ENCODE data around the gene PRKAA1.
A peak's percentile ranks its signal among the peaks of the same experiment; 100 is the strongest.
"Not testable (repeated sequence)": the region's sequence is repeated elsewhere in the genome, so short reads cannot be mapped to it uniquely, and the experiment has no call there.

PRKAA1 gene

DNA sequence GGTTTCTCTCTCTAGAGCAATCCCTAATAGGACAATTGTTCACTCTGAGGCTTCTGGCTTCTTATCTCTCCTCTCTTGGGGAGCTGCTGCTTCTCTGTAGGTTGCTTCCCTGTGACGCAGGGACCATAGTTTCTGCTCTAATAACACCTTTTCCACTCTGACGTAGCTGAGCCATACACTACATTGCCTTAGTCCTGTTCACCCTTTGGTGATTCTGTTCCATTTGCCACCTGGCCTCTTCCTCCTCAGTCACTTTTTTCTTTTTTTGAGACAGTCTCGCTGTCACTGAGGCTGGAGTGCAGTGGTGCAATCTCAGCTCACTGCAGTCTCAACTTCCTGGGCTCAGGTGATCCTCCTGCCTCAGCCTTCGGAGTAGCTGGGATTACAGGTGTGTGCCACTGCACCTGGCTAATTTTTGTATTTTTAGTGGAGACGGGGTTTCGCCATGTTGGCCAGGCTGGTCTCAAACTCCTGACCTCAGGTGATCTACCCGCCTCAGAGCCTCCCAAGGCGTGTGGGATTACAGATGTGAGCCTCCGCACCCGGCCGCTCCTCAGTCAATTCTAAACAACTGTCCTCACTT, 27.4 kb upstream of the PRKAA1 start:
- DNase-seq = not testable (repeated sequence)

DNA sequence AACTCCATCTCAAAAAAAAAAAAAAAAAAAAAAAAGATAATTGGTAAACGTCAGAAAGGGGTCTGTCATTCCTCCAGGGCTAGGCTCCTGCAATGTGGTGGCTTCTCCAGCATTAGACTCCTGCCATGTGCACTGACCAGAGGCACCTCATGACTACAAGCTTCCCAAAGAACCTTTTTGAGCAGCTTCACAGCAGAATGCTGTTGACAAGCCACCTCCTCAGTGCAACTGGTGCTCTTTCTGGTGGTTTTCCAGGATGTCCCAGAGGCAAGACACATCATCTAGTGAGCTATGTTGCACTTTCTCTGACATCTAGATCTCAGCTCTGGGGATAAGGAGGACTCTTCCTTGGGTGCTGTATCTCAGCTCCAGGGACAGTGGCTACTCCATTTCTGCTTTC, 25.3 kb upstream of the PRKAA1 start:
- DNase-seq = no peak

GRCh38 chr5:40813698-40814281, 15.6 kb upstream of the PRKAA1 start:
- no peak for DNase-seq

DNA sequence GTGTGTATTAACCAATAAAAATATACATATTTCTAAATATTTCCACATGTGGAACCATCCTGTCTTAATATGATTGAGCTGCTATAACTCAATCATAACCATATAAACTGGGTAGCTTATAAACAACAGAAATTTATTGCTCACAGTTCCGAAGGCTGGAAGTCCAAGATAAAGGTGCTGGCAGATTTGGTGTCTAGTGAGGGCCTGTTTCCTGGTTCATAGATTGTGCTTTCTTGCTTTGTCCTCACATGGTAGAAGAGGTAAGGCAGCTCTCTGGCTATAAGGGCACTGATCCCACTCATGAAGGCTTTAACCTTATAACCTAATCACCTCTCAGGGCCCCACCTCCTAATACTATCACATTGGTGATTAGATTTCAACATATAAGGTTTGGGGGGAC, 14.0 kb upstream of the PRKAA1 start:
- DNase-seq = no peak

- no peak for DNase-seq
These were observed 3.8 kb upstream of the PRKAA1 start for GRCh38 chr5:40801771-40802562.

- DNase-seq = no peak
These were observed 1.1 kb upstream of the PRKAA1 start for GRCh38 chr5:40799258-40799657.

- no peak for DNase-seq
These were observed 632 bp upstream of the PRKAA1 start for GRCh38 chr5:40798801-40799210.

- peak; percentile 67 for DNase-seq
These were observed 732 bp downstream of the PRKAA1 start for GRCh38 chr5:40797273-40798011.

DNA sequence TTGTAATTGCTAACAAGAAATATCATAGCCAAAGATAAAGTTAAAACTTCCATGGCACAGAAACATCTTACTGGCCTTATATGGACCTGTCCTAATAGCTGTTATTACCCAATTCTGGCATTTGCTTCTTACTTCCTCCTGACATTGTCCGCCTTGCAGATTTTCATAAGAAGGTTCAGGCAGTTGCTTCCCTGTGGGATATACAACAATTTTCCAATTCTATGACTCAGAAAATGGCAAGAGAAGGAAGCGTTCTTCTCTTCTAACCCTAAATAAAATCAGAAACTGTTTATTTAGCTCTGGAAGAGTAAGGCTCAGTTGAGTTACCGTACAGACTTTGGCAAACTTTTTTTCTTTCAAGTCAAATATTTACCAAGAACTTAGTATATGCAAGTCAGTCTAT, 1.7 kb downstream of the PRKAA1 start:
- DNase-seq = no peak

DNA sequence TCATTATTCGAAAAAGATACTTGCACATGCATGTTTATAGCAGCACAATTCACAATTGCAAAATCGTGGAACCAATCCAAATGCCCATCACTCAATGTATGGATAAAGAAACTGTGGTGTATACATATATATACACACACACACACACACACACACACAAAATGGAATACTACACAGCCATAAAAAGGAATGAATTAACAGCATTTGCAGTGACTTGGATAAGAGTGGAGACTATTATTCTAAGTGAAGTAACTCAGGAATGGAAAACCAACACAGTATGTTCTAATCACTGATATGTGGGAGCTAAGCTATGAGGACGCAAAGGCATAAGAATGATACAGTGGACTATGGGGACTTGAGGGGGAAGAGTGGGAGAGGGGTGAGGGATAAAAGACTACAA, 3.3 kb downstream of the PRKAA1 start:
- not testable (repeated sequence) for DNase-seq

DNA sequence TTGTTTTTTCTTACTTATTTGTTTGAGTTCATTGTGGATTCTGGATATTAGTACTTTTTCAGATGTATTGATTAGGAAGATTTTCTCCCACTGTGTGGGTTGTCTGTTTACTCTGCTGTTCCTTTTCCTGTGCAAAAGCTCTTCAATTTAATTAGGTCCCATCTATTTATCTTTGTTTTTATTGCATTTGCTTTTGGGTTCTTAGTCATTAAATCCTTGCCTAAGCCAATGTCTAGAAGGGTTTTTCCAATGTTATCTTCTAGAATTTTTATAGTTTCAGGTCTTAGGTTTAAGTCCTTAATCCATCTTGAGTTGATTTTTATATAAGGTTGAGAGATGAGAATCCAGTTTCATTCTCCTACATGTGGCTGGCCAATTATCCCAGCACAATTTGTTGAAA, 3.8 kb downstream of the PRKAA1 start:
- not testable (repeated sequence) for DNase-seq

DNA sequence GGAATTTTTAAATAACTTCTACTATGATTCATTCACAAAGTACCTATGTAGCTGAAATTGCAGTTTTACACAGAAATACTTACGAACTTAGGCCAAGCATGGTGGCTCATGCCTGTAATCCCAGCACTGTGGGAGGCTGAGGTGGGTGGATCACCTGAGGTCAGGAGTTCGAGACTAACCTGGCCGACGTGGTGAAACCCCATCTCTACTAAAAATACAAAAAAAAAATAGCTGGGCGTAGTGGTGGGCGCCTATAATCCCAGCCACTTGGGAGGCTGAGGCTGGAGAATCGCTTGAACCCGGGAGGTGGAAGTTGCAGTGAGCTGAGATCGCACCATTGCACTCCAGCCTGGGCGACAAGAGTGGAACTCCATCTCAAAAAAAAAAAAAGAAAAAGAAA, 5.5 kb downstream of the PRKAA1 start:
- DNase-seq = not testable (repeated sequence)

- no peak for DNase-seq
These were observed 6.4 kb downstream of the PRKAA1 start for GRCh38 chr5:40791715-40792139.

DNA sequence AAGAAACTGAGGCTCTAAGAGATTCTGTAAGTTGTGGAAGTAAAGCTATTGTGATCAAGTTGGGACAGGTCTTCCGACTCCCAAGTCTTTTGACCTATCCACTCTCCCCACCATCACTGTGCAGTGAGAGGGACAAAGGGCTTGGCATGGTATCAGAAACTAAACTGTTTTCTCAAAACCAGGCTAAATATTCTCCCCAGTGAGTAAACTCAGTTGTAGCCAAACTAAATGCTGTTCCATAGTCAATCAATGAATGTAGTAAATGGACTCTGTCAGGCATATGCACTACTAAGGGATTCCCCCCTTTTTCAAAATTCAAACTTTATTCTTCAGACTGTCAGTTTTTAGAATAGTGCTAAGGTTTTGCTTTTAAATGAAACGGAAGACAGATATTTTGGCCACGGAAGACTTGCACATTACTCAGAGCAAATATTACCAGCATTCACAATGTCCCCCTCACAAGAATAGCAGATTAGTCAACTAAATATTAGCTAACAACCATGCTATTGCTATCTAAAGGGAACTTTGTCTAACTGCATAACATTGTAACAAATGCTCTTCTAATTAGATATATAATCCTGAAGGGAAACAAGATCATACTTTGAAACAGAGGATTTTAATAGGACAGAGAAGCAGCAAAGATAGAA, 7.1 kb downstream of the PRKAA1 start:
- no peak for DNase-seq

DNA sequence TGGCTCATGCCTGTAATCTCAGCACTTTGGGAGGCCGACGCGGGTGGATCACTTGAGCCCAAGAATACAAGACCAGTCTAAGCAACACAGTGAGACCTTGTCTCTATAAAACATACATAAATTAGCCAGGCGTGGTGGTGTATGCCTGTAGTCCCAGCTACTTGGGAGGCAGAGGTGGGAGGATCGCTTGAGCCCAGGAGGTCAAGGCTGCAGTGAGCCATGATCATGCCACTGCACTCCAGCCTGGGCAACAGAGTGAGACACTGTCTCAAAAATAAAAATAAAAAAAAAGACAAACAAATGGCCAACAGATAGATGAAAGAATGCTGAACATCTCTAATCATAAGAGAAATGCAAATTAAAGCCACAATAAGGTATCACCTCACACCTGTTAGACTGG, 9.2 kb downstream of the PRKAA1 start:
- DNase-seq = not testable (repeated sequence)

DNA sequence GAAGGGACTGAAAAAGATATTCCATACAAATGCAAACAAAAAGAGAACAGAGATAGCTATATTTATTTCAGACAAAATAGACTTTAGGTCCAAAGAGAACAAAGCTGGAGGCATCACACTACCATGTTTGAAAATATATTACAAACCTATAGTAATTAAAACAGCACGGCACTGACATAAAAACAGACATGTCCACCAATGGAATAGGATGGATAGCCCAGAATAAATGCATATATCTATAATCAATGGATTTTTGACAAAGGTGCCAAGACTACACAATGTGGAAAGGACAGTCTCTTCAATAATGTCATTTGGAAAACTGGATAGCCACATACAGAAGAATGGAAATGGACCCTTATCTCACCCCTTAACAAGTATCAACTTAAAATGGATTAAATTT, 10.2 kb downstream of the PRKAA1 start:
- DNase-seq = no peak

DNA sequence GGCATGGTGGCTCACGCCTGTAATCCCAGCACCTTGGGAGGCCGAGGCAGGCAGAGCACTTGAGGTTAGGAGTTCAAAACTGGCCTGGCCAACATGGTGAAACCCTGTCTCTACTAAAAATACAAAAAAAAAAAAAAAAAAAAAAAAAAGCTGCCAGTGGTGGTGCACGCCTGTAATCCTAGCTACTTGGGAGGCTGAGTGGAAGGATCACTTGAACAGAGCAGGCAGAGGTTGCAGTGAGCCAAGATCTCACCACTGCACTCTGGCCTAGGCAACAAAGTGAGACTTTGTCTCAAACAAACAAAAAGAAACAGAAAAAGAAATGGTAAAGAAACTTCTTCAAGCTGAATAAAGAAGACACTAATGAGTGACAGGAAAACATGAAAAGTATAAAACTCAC, 11.5 kb downstream of the PRKAA1 start:
- DNase-seq = not testable (repeated sequence)

DNA sequence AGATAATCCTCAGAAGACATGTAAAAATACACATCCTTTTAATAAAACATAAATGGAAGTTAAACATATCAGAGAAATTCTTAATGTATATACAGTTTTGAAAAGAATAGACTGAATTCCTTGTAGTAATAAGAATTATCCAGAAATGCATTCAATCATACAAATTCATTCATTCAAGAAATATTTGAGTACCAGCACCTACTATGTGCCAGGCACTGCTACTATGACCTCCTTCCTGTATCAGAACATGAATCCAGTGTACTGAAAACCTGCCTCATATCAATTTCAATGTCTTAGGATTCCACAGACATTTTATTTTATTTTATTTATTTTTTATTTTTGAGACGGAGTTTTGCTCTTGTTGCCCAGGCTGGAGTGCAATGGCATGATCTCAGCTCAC, 13.3 kb downstream of the PRKAA1 start:
- no peak for DNase-seq

DNA sequence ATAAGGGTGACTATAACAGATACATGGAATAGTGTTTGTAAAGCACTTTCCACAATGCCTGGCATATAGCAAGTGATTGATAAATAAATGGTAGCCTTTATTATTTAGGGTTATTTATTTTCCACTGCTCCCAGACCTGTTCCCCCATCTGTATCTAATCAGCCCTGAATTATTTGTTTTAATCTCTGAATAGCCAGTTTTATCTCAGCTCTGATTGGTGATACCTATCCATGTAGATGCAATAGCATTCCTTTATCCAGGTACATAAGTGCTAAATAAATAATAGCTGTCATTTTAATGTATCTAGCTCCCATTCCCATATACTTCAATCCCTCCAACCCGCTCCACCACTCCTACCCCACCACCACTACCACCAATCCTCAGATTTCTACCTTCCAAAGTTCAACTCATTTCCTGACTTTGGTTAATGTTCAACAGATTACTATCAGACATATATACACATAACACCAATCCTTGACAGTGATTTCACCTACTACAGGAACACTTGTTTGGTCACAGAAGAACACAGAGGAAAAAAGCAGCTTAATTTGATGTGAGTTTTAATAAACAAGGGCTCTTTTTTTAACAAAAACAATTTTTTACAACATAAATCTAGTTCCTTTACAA, 14.0 kb downstream of the PRKAA1 start:
- DNase-seq = no peak

- DNase-seq = no peak
These were observed 16.2 kb downstream of the PRKAA1 start for GRCh38 chr5:40781843-40782409.

GRCh38 chr5:40780858-40781257, 17.3 kb downstream of the PRKAA1 start:
- DNase-seq = no peak

GRCh38 chr5:40780199-40780598, 18.0 kb downstream of the PRKAA1 start:
- no peak for DNase-seq

Data from NCI-H774 (cell line).